Urinary bladder (tissue), 4 donors: Measurements from ENCODE around the gene KRTAP5-6. TPM values are rescaled to one million over a fixed set of nuclear protein-coding genes. Genes with fewer than 3 reads are reported as not detected.
"Not testable (repeated sequence)": the region's sequence is repeated elsewhere in the genome, so short reads cannot be mapped to it uniquely, and the experiment has no call there.

Source experiments
- DNase-seq: peaks from one replicate; pipeline ENCODE4 v3.0.0-alpha.2; 2015; ENCODE audit errors: extremely low spot score
- H3K27ac ChIP-seq: one replicate; pipeline ENCODE4 v1.5.1; 2013; ENCODE audit warnings: low read depth, mild to moderate bottlenecking, moderate library complexity
- H3K36me3 ChIP-seq: one replicate; pipeline ENCODE4 v1.6.1; 2013; ENCODE audit warnings: mild to moderate bottlenecking, moderate library complexity; ENCODE audit not compliant: insufficient read depth
- H3K4me1 ChIP-seq: one replicate; pipeline ENCODE4 v1.6.1; 2013; ENCODE audit warnings: mild to moderate bottlenecking, moderate library complexity; ENCODE audit not compliant: insufficient read depth
- H3K4me3 ChIP-seq: one replicate; pipeline ENCODE4 v1.5.1; 2013; ENCODE audit warnings: low read depth, low read length
- WGBS: extraction: QIAGEN DNeasy Blood & Tissue Kit; methylation state at CpG from one replicate; pipeline ENCODE4 v1.1.7; 2013; 5-methylcytosine and 5-hydroxymethylcytosine counted together
- polyA plus RNA-seq: library from polyadenylated mRNA; stranded (reverse); fragments of 200-250 nt; gene quantifications from one replicate; pipeline ENCODE4 v1.2.3, GENCODE V29; 2013
- total RNA-seq: library from RNA; depleted of rRNA; stranded (reverse); fragments of >200 nt; gene quantifications from one replicate; pipeline ENCODE4 v1.2.3, GENCODE V29; 2014
- donor health status: healthy with polysubstance abuse.
- donor health status: healthy.

The KRTAP5-6 gene
- total and polyA plus RNA-seq, 2 donors, result not detected

- not testable (repeated sequence) for H3K36me3 ChIP-seq, DNase-seq, H3K4me1 ChIP-seq, H3K4me3 ChIP-seq
- 94% methylated on average over 1 of the region's 1 CpG for WGBS
- H3K27ac ChIP-seq, result peak overlapping the region; percentile 0
These were observed 26.5 kb upstream of the KRTAP5-6 start for GRCh38 chr11:1670457-1670856.

GRCh38 chr11:1670905-1671371 lies 26.1 kb upstream of the KRTAP5-6 start:
- DNase-seq, result no peak
- no peaks in the 10 kb centered on the region for H3K36me3 ChIP-seq
- no peaks in the 10 kb centered on the region for H3K4me1 ChIP-seq
- 94% methylated on average over 11 of the region's 11 CpGs for WGBS
- H3K27ac ChIP-seq, result no peak overlapping the region
- no peak overlapping the region for H3K4me3 ChIP-seq

- no peak overlapping the region for H3K4me3 ChIP-seq
- H3K4me1 ChIP-seq, result no peaks in the 10 kb centered on the region
- H3K27ac ChIP-seq, result no peak overlapping the region
- DNase-seq, result no peak
- H3K36me3 ChIP-seq, result no peaks in the 10 kb centered on the region
- 87% methylated on average over 11 of the region's 11 CpGs for WGBS
These were observed 25.3 kb upstream of the KRTAP5-6 start for GRCh38 chr11:1671658-1672057.

- 62% methylated on average over 15 of the region's 15 CpGs for WGBS
- H3K36me3 ChIP-seq, result no peaks in the 10 kb centered on the region
- H3K4me3 ChIP-seq, result no peak overlapping the region
- no peaks in the 10 kb centered on the region for H3K4me1 ChIP-seq
- no peak overlapping the region for H3K27ac ChIP-seq
- no peak for DNase-seq
These were observed 24.2 kb upstream of the KRTAP5-6 start for GRCh38 chr11:1672613-1673350.

GRCh38 chr11:1673446-1674172 lies 23.4 kb upstream of the KRTAP5-6 start:
- H3K4me3 ChIP-seq, result no peak overlapping the region
- WGBS, result 27% methylated on average over 11 of the region's 11 CpGs
- no peaks in the 10 kb centered on the region for H3K4me1 ChIP-seq
- no peak for DNase-seq
- no peak overlapping the region for H3K27ac ChIP-seq
- H3K36me3 ChIP-seq, result no peaks in the 10 kb centered on the region

- no peaks in the 10 kb centered on the region for H3K36me3 ChIP-seq
- peak overlapping the region; percentile 1 for H3K27ac ChIP-seq
- no peaks in the 10 kb centered on the region for H3K4me1 ChIP-seq
- no peak for DNase-seq
- no peak overlapping the region for H3K4me3 ChIP-seq
- WGBS, result 51% methylated on average over 21 of the region's 21 CpGs
These were observed 22.5 kb upstream of the KRTAP5-6 start for GRCh38 chr11:1674173-1675131.

- 65% methylated on average over 11 of the region's 11 CpGs for WGBS
These were observed 21.3 kb upstream of the KRTAP5-6 start for GRCh38 chr11:1675536-1676228.

GRCh38 chr11:1676229-1676740 lies 20.7 kb upstream of the KRTAP5-6 start:
- WGBS, result 74% methylated on average over 7 of the region's 7 CpGs

More at GRCh38 chr11:1675536-1676228, 21.3 kb upstream of the KRTAP5-6 start:
- DNase-seq, result no peak
- peak overlapping the region; percentile 16 for H3K27ac ChIP-seq
- no peak overlapping the region for H3K4me3 ChIP-seq
- H3K36me3 ChIP-seq, result no peaks in the 10 kb centered on the region
- H3K4me1 ChIP-seq, result no peaks in the 10 kb centered on the region

GRCh38 chr11:1679881-1680280 lies 17.1 kb upstream of the KRTAP5-6 start:
- no peak overlapping the region for H3K27ac ChIP-seq
- H3K36me3 ChIP-seq, result no peaks in the 10 kb centered on the region
- H3K4me3 ChIP-seq, result no peak overlapping the region
- H3K4me1 ChIP-seq, result no peaks in the 10 kb centered on the region
- DNase-seq, result no peak
- WGBS, result 89% methylated on average over 10 of the region's 10 CpGs

More at GRCh38 chr11:1676229-1676740, 20.7 kb upstream of the KRTAP5-6 start:
- H3K4me1 ChIP-seq, result no peaks in the 10 kb centered on the region
- DNase-seq, result no peak
- H3K36me3 ChIP-seq, result no peaks in the 10 kb centered on the region
- H3K27ac ChIP-seq, result no peak overlapping the region
- H3K4me3 ChIP-seq, result no peak overlapping the region

GRCh38 chr11:1682225-1682905 lies 14.6 kb upstream of the KRTAP5-6 start:
- Histone ChIP-seq H3K36me3 (no peaks in the 10 kb centered on the region), H3K4me3 (no peak overlapping the region), H3K4me1 (no peaks in the 10 kb centered on the region), H3K27ac (no peak overlapping the region)
- WGBS, result 66% methylated on average over 15 of the region's 15 CpGs
- no peak for DNase-seq

- DNase-seq, H3K4me3 ChIP-seq, H3K4me1 ChIP-seq, H3K36me3 ChIP-seq, H3K27ac ChIP-seq: not testable (repeated sequence)
- 75% methylated on average over 19 of the region's 19 CpGs for WGBS
These were observed 13.8 kb upstream of the KRTAP5-6 start for GRCh38 chr11:1683216-1683615.

- H3K4me1 ChIP-seq, H3K4me3 ChIP-seq, H3K27ac ChIP-seq, H3K36me3 ChIP-seq, DNase-seq: not testable (repeated sequence)
- 76% methylated on average over 14 of the region's 24 CpGs for whole genome bisulfite sequencing
These were observed 13.0 kb upstream of the KRTAP5-6 start for GRCh38 chr11:1683904-1684572.
